ENCODE measurements around the gene MDM4. TPM values are rescaled to one million over a fixed set of nuclear protein-coding genes. Genes with fewer than 3 reads are reported as not detected.
A peak's percentile ranks its signal among the peaks of the same experiment; 100 is the strongest.

Gene MDM4
- total RNA-seq, 6 experiments from 2014 or later, result 21.0 to 37.6 (median 25.3) TPM

DNA sequence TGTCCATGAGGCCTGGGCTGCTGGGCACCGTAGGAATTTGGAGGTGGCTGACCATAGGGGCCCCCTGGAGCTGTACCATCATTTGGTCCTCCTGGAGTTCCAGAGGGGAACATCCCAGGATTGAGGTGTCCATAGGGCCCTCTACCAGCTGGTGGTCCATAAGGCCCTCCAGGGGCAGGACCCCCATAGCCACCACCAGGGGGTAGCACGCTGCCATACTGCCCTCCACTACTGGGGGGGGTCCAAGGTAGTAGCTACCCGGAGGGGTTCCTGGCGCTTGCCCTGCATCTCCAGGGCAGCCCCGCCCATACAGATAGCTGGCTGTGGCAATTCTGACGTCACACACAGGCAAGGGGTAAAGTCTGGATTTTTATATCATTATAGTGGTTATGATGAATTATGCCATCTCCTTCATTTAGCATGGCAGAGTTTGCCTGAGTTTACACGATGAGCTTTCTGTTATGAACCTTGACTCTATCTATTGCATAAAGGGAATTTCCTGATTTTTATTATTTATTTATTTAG, 13.2 kb downstream of the MDM4 start:
- Histone ChIP-seq H3K27me3 (no peaks in the 10 kb centered on the region), H3K36me3 (peaks cover 0 to 91% (median 32%) of the 10 kb centered on the region in 4 donors), H3K4me1 (no peaks in the 10 kb centered on the region), H3K9me3 (no peaks in the 10 kb centered on the region), H3K4me3 (no peak overlapping the region), H3K27ac (no peak overlapping the region)
- DNase-seq (no peak), ATAC-seq (peak in 2 of 4 donors; percentile 17 to 25)
- WGBS (ENCODE audit: insufficient coverage, low coverage, low lambda C conversion rate, missing lambda C conversion rate), result 71% methylated on average over 1 of the region's 7 CpGs
- intact Hi-C loops (cut with DNase I), result no loop called here
- TF ChIP-seq POLR2A (IDR thresholded peaks at IDR 0.05), result no peak
- TF ChIP-seq, protein P1, sequence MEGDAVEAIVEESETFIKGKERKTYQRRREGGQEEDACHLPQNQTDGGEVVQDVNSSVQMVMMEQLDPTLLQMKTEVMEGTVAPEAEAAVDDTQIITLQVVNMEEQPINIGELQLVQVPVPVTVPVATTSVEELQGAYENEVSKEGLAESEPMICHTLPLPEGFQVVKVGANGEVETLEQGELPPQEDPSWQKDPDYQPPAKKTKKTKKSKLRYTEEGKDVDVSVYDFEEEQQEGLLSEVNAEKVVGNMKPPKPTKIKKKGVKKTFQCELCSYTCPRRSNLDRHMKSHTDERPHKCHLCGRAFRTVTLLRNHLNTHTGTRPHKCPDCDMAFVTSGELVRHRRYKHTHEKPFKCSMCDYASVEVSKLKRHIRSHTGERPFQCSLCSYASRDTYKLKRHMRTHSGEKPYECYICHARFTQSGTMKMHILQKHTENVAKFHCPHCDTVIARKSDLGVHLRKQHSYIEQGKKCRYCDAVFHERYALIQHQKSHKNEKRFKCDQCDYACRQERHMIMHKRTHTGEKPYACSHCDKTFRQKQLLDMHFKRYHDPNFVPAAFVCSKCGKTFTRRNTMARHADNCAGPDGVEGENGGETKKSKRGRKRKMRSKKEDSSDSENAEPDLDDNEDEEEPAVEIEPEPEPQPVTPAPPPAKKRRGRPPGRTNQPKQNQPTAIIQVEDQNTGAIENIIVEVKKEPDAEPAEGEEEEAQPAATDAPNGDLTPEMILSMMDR (IDR thresholded peaks at IDR 0.05), result no peak

DNA sequence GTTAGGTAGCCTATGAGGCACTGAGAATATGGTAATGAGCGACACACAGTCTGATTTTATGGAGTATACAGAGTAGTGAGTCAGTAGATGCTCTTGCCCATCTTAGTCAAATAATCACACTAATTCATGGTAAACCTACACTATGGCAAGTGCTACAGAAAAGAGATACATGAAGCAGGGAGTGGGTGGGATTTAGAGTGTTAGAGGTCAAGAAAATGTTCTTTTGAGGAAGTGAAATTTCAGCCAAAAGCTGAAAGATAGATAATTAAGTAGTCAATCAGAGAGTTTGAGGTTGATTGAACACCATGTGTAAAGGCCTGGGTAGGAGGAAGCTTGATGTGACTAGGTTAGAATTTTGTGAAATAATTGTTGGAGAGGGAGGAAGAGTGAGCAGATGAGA, 14.7 kb downstream of the MDM4 start:
- 100% methylated on average over 1 of the region's 1 CpG for WGBS (ENCODE audit: insufficient coverage, low coverage, low lambda C conversion rate, missing lambda C conversion rate)
- no peak for ATAC-seq
- H3K27ac ChIP-seq, result no peak overlapping the region

DNA sequence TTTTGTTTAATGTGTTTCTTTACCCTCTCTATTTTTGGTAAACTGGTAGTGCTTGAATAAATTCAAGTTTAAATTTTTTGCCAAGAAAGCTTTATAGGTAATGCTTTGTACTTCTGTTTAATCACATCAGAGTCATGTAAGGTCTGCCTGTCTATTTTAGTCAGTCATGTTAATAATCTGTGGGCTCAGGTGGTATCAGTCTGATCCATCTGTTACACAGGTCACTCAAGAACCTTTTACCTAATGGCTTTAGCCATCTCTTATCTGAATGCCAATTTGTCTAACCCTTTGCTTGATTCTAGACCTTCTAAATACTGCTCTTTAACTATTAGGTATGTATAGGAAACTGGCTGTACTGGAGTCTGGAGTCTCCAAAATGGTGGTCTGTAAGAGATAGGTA, 16.6 kb downstream of the MDM4 start:
- Histone ChIP-seq H3K4me1 (no peaks in the 10 kb centered on the region), H3K4me3 (no peak overlapping the region), H3K9me3 (no peaks in the 10 kb centered on the region), H3K27ac (no peak overlapping the region), H3K36me3 (peaks cover 0 to 85% (median 32%) of the 10 kb centered on the region in 4 donors), H3K27me3 (no peaks in the 10 kb centered on the region)
- TF ChIP-seq POLR2A (IDR thresholded peaks at IDR 0.05), result no peak
- TF ChIP-seq, protein P1 (IDR thresholded peaks at IDR 0.05), result no peak
- no peak for DNase-seq
- ATAC-seq, result no peak
- intact Hi-C loops (cut with DNase I), result no loop called here

More for the DNA sequence above, 14.7 kb downstream of the MDM4 start:
- H3K4me1 ChIP-seq, result no peaks in the 10 kb centered on the region
- TF ChIP-seq POLR2A (IDR thresholded peaks at IDR 0.05), result no peak
- TF ChIP-seq, protein P1 (IDR thresholded peaks at IDR 0.05), result no peak
- intact Hi-C loops (cut with DNase I), result no loop called here
- peaks cover 0 to 90% (median 34%) of the 10 kb centered on the region in 4 donors for H3K36me3 ChIP-seq
- no peak for DNase-seq
- no peak overlapping the region for H3K4me3 ChIP-seq
- H3K9me3 ChIP-seq, result no peaks in the 10 kb centered on the region
- H3K27me3 ChIP-seq, result no peaks in the 10 kb centered on the region

DNA sequence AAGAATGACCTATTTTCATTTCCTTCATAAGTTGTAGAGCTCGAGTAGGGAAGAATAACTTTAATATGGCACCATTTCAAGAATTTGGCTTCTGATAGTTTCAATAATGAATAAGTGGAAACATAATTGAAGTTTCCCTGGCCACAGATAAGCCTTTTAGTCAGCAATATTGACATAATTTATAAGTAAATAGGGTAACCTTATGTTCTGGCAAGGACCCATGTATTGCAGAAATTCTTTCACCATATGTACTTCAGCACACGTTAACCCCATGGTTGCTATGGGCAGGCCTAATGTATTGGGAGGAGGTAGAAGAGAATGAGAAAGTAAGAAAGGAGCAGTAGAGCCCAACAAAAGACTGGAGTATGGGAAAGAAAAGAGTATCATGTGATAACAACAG, 25.4 kb downstream of the MDM4 start:
- H3K27ac ChIP-seq, result no peak overlapping the region
- H3K36me3 ChIP-seq, result peaks cover under 1 to 94% (median 41%) of the 10 kb centered on the region in 4 donors

More for the DNA sequence above, 25.4 kb downstream of the MDM4 start:
- no peak overlapping the region for H3K4me3 ChIP-seq
- peaks cover 0 to 4% (median 0%) of the 10 kb centered on the region in 4 donors for H3K4me1 ChIP-seq
- WGBS (ENCODE audit: insufficient coverage, low coverage, low lambda C conversion rate, missing lambda C conversion rate), result 64% methylated on average over 2 of the region's 2 CpGs
- intact Hi-C loops (cut with DNase I), result no loop called here
- H3K9me3 ChIP-seq, result no peaks in the 10 kb centered on the region
- DNase-seq (no peak), ATAC-seq (no peak)
- no peak for TF ChIP-seq POLR2A (IDR thresholded peaks at IDR 0.05)
- TF ChIP-seq, protein P1 (IDR thresholded peaks at IDR 0.05), result no peak
- H3K27me3 ChIP-seq, result no peaks in the 10 kb centered on the region
